Esophagus (tissue), 2 donors: ENCODE results near the gene MCM3. TPM values are rescaled to one million over a fixed set of nuclear protein-coding genes. Genes with fewer than 3 reads are reported as not detected.

Source experiments
- H3K27ac ChIP-seq, 2 donors: one replicate each; pipeline ENCODE4 v1.5.1; 2013; ENCODE audit warnings: low read depth in 2 of 2, mild to moderate bottlenecking in 2 of 2, inconsistent platforms in 1 of 2, low read length in 1 of 2, moderate library complexity in 1 of 2
- H3K27me3 ChIP-seq, 2 donors: one replicate each; pipeline ENCODE4 v1.6.1; 2013; ENCODE audit warnings: low read length in 2 of 2, control low read depth in 1 of 2, mild to moderate bottlenecking in 1 of 2; ENCODE audit not compliant: insufficient read depth in 2 of 2, control insufficient read depth in 1 of 2
- H3K36me3 ChIP-seq, 2 donors: one replicate each; pipeline ENCODE4 v1.6.1; 2013; ENCODE audit warnings: low read length in 1 of 2; ENCODE audit not compliant: control insufficient read depth in 2 of 2, insufficient read depth in 2 of 2
- H3K4me1 ChIP-seq, 2 donors: one replicate each; pipeline ENCODE4 v1.6.1; 2013; ENCODE audit warnings: low read length in 1 of 2; ENCODE audit not compliant: control insufficient read depth in 2 of 2, insufficient read depth in 2 of 2
- H3K4me3 ChIP-seq, 2 donors: one replicate each; pipeline ENCODE4 v1.5.1; 2013; ENCODE audit warnings: low read length in 2 of 2, mild to moderate bottlenecking in 2 of 2, low read depth in 1 of 2, moderate library complexity in 1 of 2
- H3K9me3 ChIP-seq, 2 donors: one replicate each; pipeline ENCODE4 v1.6.1; 2013; ENCODE audit warnings: mild to moderate bottlenecking in 2 of 2, low read depth in 1 of 2, low read length in 1 of 2, moderate library complexity in 1 of 2; ENCODE audit not compliant: control insufficient read depth in 2 of 2, insufficient read depth in 1 of 2
- WGBS, 2 donors: extraction: QIAGEN DNeasy Blood & Tissue Kit; methylation state at CpG; one replicate each; pipeline ENCODE4 v1.1.7; 2013; 5-methylcytosine and 5-hydroxymethylcytosine counted together
- polyA plus RNA-seq, 2 donors: library from polyadenylated mRNA; stranded (reverse); fragments of 200-250 nt; gene quantifications; one replicate each; pipeline ENCODE4 v1.2.3, GENCODE V29; 2013
- donor health status: healthy with polysubstance abuse.
- donor health status: Bipolar disorder and iron deficiency.

MCM3 gene
- 10 to 100 TPM; 18.0 to 40.7 TPM for polyA plus RNA-seq

DNA sequence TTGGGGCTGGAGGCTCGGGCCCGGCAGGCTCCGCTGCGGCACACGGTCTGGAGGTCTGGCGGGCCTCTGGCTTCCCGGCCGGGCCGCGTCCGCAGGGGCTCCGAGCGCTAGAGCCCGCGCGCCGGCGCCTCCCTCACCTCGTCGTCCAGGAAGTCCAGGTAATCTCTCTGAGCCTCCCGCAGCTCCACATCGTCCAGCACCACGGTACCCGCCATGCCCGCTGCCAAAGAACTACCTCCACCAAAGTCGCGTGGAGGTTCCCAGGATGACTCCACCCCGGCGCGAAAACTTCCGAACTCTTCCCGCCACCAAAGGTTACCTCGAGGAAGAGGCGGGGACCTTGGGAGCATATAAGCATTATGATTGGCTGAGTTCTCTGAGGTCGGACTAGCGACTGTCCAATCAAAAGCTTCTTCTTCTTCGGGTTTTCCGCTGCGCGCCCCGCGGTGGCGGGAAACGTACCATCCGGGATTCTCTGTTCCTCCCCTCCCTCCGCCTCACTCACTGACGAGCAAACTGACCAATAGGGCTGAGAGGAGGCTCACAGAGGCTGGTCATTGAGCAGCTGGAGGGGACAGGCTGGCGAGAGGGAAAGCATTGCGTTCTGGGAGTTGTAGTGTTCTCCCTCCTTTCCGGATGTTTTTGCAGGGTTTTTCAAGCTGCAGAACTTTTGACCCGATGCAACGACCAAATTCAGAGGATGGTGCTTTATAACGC is at the start of gene MCM3:
TSS of gene MCM3 (minus strand) at position 283 of the 717 bp plus-strand sequence. CDS start at position 215, 68 bp downstream.
- Histone ChIP-seq H3K4me3 (peak within 1 kb of the TSS; percentile 69 to 70), H3K27me3 (no peaks in the 10 kb centered on the region), H3K9me3 (no peaks in the 10 kb centered on the region), H3K36me3 (peaks cover 2 to 6% of the 10 kb centered on the region in 2 donors), H3K27ac (peak within 1 kb of the TSS; percentile 45 to 86), H3K4me1 (no peaks in the 10 kb centered on the region)
- whole genome bisulfite sequencing, 2 donors, result 0 to 1% methylated on average over 53 of the region's 53 CpGs

DNA sequence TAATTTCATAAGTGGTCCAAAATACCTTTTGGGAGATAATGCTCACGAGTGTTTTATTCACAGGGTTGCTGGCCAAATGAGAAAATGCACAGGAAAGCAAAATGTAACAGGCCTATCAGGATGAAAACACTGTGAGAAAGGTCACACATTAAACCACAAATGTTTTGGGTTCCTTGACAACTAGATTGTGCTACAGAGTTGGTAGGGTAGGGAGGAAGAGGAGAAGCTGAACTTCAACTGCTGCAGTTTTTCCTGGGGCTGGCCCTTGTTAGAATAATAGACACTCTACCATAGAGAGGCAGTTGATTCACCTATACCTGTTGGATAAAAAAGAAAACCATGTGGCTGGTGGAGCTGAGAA is 49.3 kb upstream of the MCM3 start:
- H3K4me1 ChIP-seq, result peaks cover 0 to 4% of the 10 kb centered on the region in 2 donors
- peak overlapping the region in 1 of 2 donors; percentile 52 for H3K27ac ChIP-seq
- H3K27me3 ChIP-seq, result no peaks in the 10 kb centered on the region
- H3K4me3 ChIP-seq, result no peak overlapping the region
- H3K36me3 ChIP-seq, result no peaks in the 10 kb centered on the region
- peaks cover 0 to 2% of the 10 kb centered on the region in 2 donors for H3K9me3 ChIP-seq
- WGBS, 2 donors, result 29 to 40% methylated on average over 1 of the region's 1 CpG

- H3K4me3 ChIP-seq, result no peak overlapping the region
- H3K27ac ChIP-seq, result peak overlapping the region; percentile 79 to 82
- H3K27me3 ChIP-seq, result no peaks in the 10 kb centered on the region
- 64 to 75% methylated on average over 4 of the region's 4 CpGs for WGBS, 2 donors
- peaks cover 0 to 3% of the 10 kb centered on the region in 2 donors for H3K4me1 ChIP-seq
- peaks cover 0 to under 1% of the 10 kb centered on the region in 2 donors for H3K9me3 ChIP-seq
- H3K36me3 ChIP-seq, result no peaks in the 10 kb centered on the region
Observed at GRCh38 chr6:52331793-52332457, 47.4 kb upstream of the MCM3 start.

DNA sequence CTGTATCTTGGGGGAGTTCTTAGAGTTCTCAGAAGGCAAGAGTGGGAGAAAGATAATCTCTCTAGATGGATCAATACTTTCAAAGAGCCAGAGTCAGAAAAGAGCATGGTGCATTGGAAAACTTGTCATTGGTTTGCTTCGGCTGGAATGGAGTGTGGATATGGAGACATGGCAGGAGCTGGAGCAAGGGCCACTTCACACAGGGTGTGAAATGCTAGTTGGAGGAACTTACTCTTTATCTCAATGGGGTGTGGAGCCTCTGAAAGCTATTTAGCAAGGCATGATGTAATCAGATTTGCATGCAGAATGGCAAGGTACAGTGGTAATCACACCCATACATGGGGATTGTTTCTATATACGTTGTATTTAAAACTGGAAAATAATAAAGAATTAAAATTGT is 45.9 kb upstream of the MCM3 start:
- no peaks in the 10 kb centered on the region for H3K27me3 ChIP-seq
- peak overlapping the region; percentile 71 to 83 for H3K27ac ChIP-seq

GRCh38 chr6:52328729-52329128 is 44.2 kb upstream of the MCM3 start:
- H3K4me1 ChIP-seq, result peaks cover 0 to 2% of the 10 kb centered on the region in 2 donors
- H3K9me3 ChIP-seq, result no peaks in the 10 kb centered on the region
- 72 to 86% methylated on average over 2 of the region's 2 CpGs for WGBS, 2 donors
- H3K27me3 ChIP-seq, result no peaks in the 10 kb centered on the region
- H3K27ac ChIP-seq, result no peak overlapping the region
- H3K36me3 ChIP-seq, result no peaks in the 10 kb centered on the region
- no peak overlapping the region for H3K4me3 ChIP-seq

More for the DNA sequence above, 45.9 kb upstream of the MCM3 start:
- Histone ChIP-seq H3K36me3 (no peaks in the 10 kb centered on the region), H3K4me3 (no peak overlapping the region), H3K4me1 (peaks cover 0 to 2% of the 10 kb centered on the region in 2 donors), H3K9me3 (no peaks in the 10 kb centered on the region)
- 63 to 66% methylated on average over 2 of the region's 2 CpGs for WGBS, 2 donors

DNA sequence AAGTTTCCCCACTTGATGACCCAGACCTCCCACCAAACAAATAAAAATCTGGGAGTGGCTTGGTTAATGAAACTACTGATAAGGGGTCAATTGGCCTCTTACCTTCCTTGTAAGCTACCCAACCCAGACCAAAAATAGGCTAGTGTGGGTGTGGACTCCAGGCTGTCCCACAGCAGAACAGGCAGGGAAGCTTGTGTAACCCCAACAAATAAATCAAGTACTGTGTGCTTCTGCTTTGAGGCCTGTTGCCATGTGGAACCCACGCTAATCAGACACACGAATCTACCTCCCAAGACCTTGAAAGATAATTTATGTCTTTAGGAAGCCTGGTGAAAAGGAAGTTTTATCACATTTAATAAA is 43.7 kb upstream of the MCM3 start:
- no peaks in the 10 kb centered on the region for H3K27me3 ChIP-seq
- WGBS, 2 donors, result 74 to 82% methylated on average over 2 of the region's 2 CpGs
- H3K36me3 ChIP-seq, result no peaks in the 10 kb centered on the region
- peaks cover 0 to 2% of the 10 kb centered on the region in 2 donors for H3K4me1 ChIP-seq
- H3K9me3 ChIP-seq, result no peaks in the 10 kb centered on the region
- H3K4me3 ChIP-seq, result no peak overlapping the region
- no peak overlapping the region for H3K27ac ChIP-seq

GRCh38 chr6:52326540-52327364 is 42.2 kb upstream of the MCM3 start:
- Histone ChIP-seq H3K27me3 (no peaks in the 10 kb centered on the region), H3K4me1 (peaks cover 0 to 2% of the 10 kb centered on the region in 2 donors), H3K9me3 (no peaks in the 10 kb centered on the region), H3K27ac (no peak overlapping the region), H3K36me3 (no peaks in the 10 kb centered on the region), H3K4me3 (no peak overlapping the region)
- 88% methylated on average over 3 of the region's 3 CpGs for WGBS, 2 donors

GRCh38 chr6:52325695-52326471 is 41.3 kb upstream of the MCM3 start:
- Histone ChIP-seq H3K9me3 (no peaks in the 10 kb centered on the region), H3K27ac (no peak overlapping the region), H3K4me1 (peaks cover 0 to 2% of the 10 kb centered on the region in 2 donors), H3K36me3 (no peaks in the 10 kb centered on the region), H3K27me3 (no peaks in the 10 kb centered on the region), H3K4me3 (no peak overlapping the region)
- WGBS, 2 donors, result 67 to 68% methylated on average over 14 of the region's 14 CpGs

DNA sequence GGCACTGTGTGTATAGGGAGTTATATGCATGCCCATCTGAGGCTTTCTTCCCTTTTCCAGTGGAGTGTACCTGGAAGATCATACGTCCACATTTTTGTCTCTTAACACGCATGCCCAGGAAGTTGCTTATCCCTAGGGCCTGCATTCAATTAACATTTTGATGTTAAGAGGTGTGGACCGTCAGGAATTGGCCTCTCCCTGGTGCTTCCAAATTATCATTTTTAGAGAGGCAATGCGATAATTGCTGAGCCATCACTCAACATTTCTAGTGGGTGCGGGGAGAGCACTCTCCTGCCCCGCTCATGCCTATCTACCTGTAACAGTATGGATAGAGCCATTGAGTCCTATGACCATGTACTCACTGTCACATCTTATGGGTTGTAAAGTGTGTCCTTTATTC is 39.6 kb upstream of the MCM3 start:
- Histone ChIP-seq H3K36me3 (no peaks in the 10 kb centered on the region), H3K27me3 (no peaks in the 10 kb centered on the region), H3K4me3 (no peak overlapping the region), H3K4me1 (no peaks in the 10 kb centered on the region), H3K9me3 (no peaks in the 10 kb centered on the region), H3K27ac (no peak overlapping the region)
- 91 to 97% methylated on average over 6 of the region's 6 CpGs for WGBS, 2 donors
